GM18498 (cell line): ENCODE results near the gene AGAP4.
"Not testable (repeated sequence)": the region's sequence is repeated elsewhere in the genome, so short reads cannot be mapped to it uniquely, and the experiment has no call there.

ENCODE experiments used
- ATAC-seq: cut with Tn5 transposase; IDR thresholded peaks from one replicate; pipeline ENCODE4 v1.9.1; 2021; ENCODE audit warnings: mild to moderate bottlenecking, moderate library complexity; ENCODE audit not compliant: unreplicated experiment

AGAP4 gene

GRCh38 chr10:45847400-45847799, at the start of gene AGAP4:
TSS of gene AGAP4 (minus strand) at chr10:45847500. CDS start at chr10:45847347, 153 bp downstream.
- ATAC-seq, result not testable (repeated sequence)

- not testable (repeated sequence) for ATAC-seq
Observed at GRCh38 chr10:45890721-45891120, 43.4 kb upstream of the AGAP4 start.

GRCh38 chr10:45889539-45890230, 42.4 kb upstream of the AGAP4 start:
- not testable (repeated sequence) for ATAC-seq

- not testable (repeated sequence) for ATAC-seq
Observed at GRCh38 chr10:45882880-45883279, 35.6 kb upstream of the AGAP4 start.

GRCh38 chr10:45865404-45865803, 18.1 kb upstream of the AGAP4 start:
- not testable (repeated sequence) for ATAC-seq

- not testable (repeated sequence) for ATAC-seq
Observed at GRCh38 chr10:45864264-45864663, 17.0 kb upstream of the AGAP4 start.

GRCh38 chr10:45863632-45864031, 16.3 kb upstream of the AGAP4 start:
- not testable (repeated sequence) for ATAC-seq

- ATAC-seq, result not testable (repeated sequence)
Observed at GRCh38 chr10:45857931-45858330, 10.6 kb upstream of the AGAP4 start.

- not testable (repeated sequence) for ATAC-seq
Observed at GRCh38 chr10:45848467-45848866, 1.2 kb upstream of the AGAP4 start.

GRCh38 chr10:45822918-45823317, 24.4 kb downstream of the AGAP4 start:
- not testable (repeated sequence) for ATAC-seq

- ATAC-seq, result not testable (repeated sequence)
Observed at GRCh38 chr10:45820107-45820830, 27.0 kb downstream of the AGAP4 start.

GRCh38 chr10:45819552-45819951, 27.7 kb downstream of the AGAP4 start:
- no peak for ATAC-seq

- no peak for ATAC-seq
Observed at GRCh38 chr10:45817912-45818311, 29.4 kb downstream of the AGAP4 start.

- ATAC-seq, result no peak
Observed at GRCh38 chr10:45817130-45817859, 30.0 kb downstream of the AGAP4 start.

GRCh38 chr10:45814146-45814545, 33.2 kb downstream of the AGAP4 start:
- ATAC-seq, result not testable (repeated sequence)

- ATAC-seq, result not testable (repeated sequence)
Observed at GRCh38 chr10:45812959-45813358, 34.3 kb downstream of the AGAP4 start.

GRCh38 chr10:45811075-45811474, 36.2 kb downstream of the AGAP4 start:
- no peak for ATAC-seq

- ATAC-seq, result no peak
Observed at GRCh38 chr10:45809837-45810236, 37.5 kb downstream of the AGAP4 start.

GRCh38 chr10:45804996-45805395, 42.3 kb downstream of the AGAP4 start:
- ATAC-seq, result not testable (repeated sequence)

- not testable (repeated sequence) for ATAC-seq
Observed at GRCh38 chr10:45803060-45804010, 44.0 kb downstream of the AGAP4 start.
